ENCODE measurements around the gene COMT. TPM values are rescaled to one million over a fixed set of nuclear protein-coding genes. Genes with fewer than 3 reads are reported as not detected.

COMT gene
- polyA plus RNA-seq, 1 experiment: 79.4 TPM

DNA sequence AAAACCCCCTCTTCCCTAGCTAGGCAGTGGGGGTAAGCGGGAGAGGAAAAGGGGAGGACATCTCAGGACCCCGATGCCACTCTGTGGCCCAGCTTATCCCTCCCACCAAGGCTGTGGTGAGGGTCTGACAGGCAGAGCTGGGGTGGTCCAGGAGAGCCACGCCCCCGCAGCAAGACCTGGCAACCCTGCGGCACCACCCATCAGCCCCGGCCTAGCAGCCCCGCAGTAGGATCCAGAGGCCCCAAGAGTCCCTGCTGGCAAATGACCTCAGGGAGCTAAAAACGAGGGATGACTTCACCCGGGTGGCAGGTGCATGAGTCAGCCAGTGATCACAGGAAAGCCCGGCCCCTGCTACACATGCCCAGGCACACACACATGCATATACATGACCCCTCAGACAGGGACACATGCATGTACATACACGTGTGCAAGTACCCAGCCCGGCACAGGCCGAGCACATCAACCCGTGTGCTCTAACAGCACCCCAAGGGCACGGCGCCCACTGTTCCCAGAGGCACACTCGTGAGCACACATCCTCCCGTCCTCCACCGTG lies 42.7 kb downstream of the COMT start:
- DNase-seq (ENCODE audit: low read depth, low spot score): peak; percentile 16
- TF ChIP-seq, protein P1, sequence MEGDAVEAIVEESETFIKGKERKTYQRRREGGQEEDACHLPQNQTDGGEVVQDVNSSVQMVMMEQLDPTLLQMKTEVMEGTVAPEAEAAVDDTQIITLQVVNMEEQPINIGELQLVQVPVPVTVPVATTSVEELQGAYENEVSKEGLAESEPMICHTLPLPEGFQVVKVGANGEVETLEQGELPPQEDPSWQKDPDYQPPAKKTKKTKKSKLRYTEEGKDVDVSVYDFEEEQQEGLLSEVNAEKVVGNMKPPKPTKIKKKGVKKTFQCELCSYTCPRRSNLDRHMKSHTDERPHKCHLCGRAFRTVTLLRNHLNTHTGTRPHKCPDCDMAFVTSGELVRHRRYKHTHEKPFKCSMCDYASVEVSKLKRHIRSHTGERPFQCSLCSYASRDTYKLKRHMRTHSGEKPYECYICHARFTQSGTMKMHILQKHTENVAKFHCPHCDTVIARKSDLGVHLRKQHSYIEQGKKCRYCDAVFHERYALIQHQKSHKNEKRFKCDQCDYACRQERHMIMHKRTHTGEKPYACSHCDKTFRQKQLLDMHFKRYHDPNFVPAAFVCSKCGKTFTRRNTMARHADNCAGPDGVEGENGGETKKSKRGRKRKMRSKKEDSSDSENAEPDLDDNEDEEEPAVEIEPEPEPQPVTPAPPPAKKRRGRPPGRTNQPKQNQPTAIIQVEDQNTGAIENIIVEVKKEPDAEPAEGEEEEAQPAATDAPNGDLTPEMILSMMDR (IDR thresholded peaks at IDR 0.05; ENCODE audit: low read depth, low read length): no peak
- Histone ChIP-seq H3K9me3 (ENCODE audit: control insufficient read depth, insufficient read depth, low read length) (no peaks in the 10 kb centered on the region; the same call in 1 of the 2 replicates), H3K4me3 (ENCODE audit: low read depth, low read length) (no peak overlapping the region), H3K27ac (ENCODE audit: low read depth, low read length) (peak overlapping the region; percentile 31), H3K27me3 (ENCODE audit: control insufficient read depth, insufficient read depth, low read length) (no peaks in the 10 kb centered on the region)
- CTCF ChIA-PET: interaction anchor here (1.4 to 1.8 kb wide), 2 partner anchors 14 to 29 kb away, joined by 3 to 7 read pairs; no protein-coding TSS in a partner anchor
- POLR2A ChIA-PET: interaction anchor here (1.4 kb wide), 1 partner anchor 36 kb away, joined by 3 read pairs; the partner anchor contains the start of gene TANGO2

DNA sequence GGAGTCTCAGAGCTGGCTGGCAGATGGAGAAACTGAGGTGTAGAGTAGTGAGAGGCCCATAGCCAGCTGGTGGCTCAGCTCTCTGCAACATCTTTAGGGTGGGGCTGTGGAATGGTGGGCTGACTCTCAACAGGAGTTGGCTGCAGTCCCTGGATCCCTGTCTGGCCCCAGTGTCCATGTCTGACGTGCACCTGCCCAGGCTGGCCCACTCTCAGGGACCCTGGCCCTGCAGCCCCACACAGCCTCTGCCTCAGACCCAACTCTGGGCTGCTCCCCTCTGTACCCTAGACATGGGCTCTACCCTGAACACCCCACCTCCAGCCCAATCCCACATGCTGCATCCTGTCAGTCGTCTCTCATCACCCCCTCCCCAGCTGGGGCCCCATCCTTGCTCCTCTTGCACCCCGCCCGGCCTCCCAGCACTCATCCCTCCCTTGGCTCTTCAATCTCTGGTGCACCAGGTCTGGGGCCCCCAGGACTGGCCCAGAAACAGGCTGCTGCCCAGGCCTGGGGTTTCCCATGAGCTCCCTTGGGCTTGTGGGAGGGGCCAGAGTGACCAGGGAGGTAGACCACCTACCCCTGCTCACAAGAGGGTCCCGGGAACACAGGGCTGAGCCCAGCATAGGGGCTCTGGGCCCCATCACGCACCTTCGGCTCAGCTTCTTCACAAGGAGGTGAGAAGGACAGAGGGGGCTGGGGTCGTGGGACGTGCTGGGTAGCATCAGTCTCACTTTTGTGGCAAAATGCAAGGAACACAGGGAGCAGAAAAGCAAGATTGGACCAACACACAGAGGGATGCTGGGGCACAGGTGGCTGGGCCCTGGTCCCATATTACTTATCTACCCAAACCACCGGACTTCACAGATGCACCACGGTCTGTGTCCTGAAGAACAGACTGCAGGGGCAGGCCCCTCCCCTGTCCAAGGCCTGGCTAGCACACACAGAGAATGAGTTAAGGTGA lies 43.6 kb downstream of the COMT start:
- POLR2A ChIA-PET: interaction anchor here (1.4 kb wide), 1 partner anchor 36 kb away, joined by 3 read pairs; the partner anchor contains the start of gene TANGO2

DNA sequence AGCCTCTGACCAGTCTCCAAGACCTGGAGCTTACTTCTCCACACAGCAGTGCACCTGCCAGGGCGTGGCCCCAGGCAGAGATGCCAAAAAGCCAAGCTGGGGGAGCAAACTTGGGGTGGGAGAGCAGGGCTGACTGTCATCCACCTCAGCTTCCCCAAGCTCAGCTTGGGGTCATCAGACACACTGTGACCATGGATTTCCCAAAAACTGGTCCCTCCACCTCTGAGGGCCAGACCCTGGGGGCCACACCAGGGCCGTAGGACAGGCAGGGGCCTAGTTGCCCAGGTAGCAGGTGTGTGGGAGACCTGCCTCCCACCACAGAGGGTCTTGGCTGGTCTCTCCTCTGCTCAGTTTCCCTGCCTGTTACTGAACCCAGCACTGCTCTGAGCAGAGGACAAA lies 44.4 kb downstream of the COMT start:
- peak overlapping the region; percentile 76 for H3K4me3 ChIP-seq (ENCODE audit: low read depth, low read length)
- H3K27me3 ChIP-seq (ENCODE audit: control insufficient read depth, insufficient read depth, low read length): no peaks in the 10 kb centered on the region
- ChIA-PET CTCF (interaction anchor here (1.0 to 1.4 kb wide), 3 partner anchors 16 to 29 kb away, joined by 3 to 5 read pairs (median 5); no protein-coding TSS in a partner anchor), POLR2A (interaction anchor here (1.0 to 1.5 kb wide), 4 partner anchors 11 to 35 kb away, joined by 3 to 9 read pairs (median 5); partner anchors contain the start of gene TANGO2)
- DNase-seq (ENCODE audit: low read depth, low spot score): no peak
- H3K9me3 ChIP-seq (ENCODE audit: control insufficient read depth, insufficient read depth, low read length): no peaks in the 10 kb centered on the region; the same call in 1 of the 2 replicates
- TF ChIP-seq, protein P1 (IDR thresholded peaks at IDR 0.05; ENCODE audit: low read depth, low read length): no peak
- peak overlapping the region; percentile 2 for H3K27ac ChIP-seq (ENCODE audit: low read depth, low read length)

More for the DNA sequence above, 43.6 kb downstream of the COMT start:
- DNase-seq (ENCODE audit: low read depth, low spot score): no peak
- no peaks in the 10 kb centered on the region for H3K27me3 ChIP-seq (ENCODE audit: control insufficient read depth, insufficient read depth, low read length)
- no peak overlapping the region for H3K27ac ChIP-seq (ENCODE audit: low read depth, low read length)
- no peak overlapping the region; the same call in 1 of the 2 replicates for H3K4me3 ChIP-seq (ENCODE audit: low read depth, low read length)
- no peaks in the 10 kb centered on the region; the same call in 1 of the 2 replicates for H3K9me3 ChIP-seq (ENCODE audit: control insufficient read depth, insufficient read depth, low read length)
- CTCF ChIA-PET: interaction anchor here (1.4 to 1.8 kb wide), 3 partner anchors 14 to 30 kb away, joined by 3 to 7 read pairs (median 5); no protein-coding TSS in a partner anchor
- TF ChIP-seq, protein P1 (IDR thresholded peaks at IDR 0.05; ENCODE audit: low read depth, low read length): no peak

DNA sequence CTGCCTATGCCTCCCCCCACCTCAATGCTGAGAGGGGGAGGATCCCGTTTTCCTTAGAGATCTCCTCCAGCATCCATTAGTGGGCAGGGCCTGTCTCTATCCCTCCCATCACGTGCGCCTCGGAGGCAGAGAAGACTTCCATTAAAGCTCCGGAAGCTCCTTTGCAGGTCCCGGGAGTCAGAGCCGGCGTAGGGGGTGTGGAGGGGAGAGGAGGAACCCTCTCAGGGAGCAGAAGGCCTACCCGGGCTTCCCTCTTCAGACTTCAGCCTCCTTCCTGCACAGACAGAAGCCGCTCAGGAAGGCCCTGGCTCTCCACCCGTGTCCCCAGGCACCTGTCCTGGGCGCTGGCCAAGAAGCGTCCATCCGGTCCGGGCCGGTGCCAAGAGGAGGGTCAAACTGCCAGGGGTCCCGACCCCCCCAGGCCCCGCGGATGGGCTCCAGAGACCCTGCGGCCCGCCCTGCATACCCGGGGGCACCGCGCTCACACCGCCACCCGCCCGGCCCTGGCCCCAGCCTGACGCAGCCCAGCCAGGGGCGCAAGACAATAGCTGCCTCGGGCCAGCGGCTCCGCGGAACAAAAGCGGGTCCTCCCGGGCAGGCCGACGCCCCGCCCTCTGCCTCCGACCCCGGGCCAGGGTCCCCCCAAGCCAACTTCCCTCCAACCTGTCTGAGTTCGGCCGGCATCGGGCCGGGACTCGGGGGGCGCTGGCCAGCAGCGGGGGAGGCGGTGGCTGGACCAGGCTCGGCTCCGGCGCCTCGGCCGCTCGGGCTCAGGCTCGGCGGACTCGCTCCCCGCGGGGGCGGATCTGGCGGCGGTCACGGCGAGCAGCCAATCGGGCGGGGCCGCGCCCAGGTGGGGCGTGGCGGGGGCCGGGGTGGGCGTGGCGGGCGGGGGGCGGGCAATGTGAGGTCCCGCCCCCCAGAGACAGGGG lies 45.1 kb downstream of the COMT start:
- Histone ChIP-seq H3K4me3 (ENCODE audit: low read depth, low read length) (peak overlapping the region; percentile 76), H3K27ac (ENCODE audit: low read depth, low read length) (peak overlapping the region; percentile 2), H3K27me3 (ENCODE audit: control insufficient read depth, insufficient read depth, low read length) (no peaks in the 10 kb centered on the region), H3K9me3 (ENCODE audit: control insufficient read depth, insufficient read depth, low read length) (no peaks in the 10 kb centered on the region; the same call in 1 of the 2 replicates)
- DNase-seq (ENCODE audit: low read depth, low spot score): peak; percentile 21
- CTCF ChIA-PET: interaction anchor here (0.6 to 1.4 kb wide), 4 partner anchors 17 to 29 kb away, joined by 3 to 5 read pairs (median 4); no protein-coding TSS in a partner anchor
- POLR2A ChIA-PET: interaction anchor here (0.6 to 1.5 kb wide), 5 partner anchors 11 to 34 kb away, joined by 3 to 9 read pairs (median 4); partner anchors contain the start of gene TANGO2
- TF ChIP-seq, protein P1 (IDR thresholded peaks at IDR 0.05; ENCODE audit: low read depth, low read length): no peak
